NCI-H2029 treated with DMSO at 0.1 percent for 48 hours (cell line): ENCODE measurements around the gene LRIT2.

ENCODE experiments used
- DNase-seq: peaks from one replicate; lab custom pipeline; 2025; lab: John Stamatoyannopoulos, UW

Gene LRIT2

DNA sequence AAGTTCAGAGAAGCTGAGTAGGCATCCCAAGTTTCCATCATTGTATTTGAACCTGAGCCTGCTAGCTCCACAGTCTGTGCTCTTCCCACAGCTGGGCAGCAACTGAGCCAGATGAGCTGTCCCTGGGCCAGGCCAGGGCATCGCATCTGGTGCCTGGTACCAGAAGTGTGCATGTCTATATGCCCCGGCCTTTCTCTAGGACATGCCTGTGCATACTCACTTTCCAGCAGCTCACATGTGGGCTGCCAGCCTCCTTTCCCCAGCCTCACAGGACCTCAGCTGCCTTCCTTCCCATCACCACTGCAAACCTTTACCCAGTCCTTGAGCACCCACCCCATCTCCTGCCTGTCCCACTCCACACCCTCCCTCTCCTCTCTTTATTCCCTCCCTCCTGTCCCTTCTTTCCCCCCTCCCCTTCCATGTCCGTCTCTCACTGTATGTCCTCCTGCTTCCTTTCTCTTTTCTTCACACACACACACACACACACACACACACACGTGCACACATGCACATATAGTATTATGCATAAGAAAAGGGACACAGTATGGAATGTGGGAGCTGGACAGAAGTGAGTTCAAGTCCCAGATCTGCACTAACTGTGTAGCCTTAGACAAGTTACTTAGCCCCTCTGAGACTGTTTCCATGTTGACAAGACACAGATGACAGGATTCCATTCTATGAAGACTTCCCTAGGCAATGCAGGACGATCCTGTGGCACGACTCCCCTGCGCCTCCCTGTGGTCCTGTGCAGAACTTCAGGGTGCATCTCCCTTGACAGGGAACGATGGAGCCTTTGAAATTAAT is 20.1 kb downstream of the LRIT2 start:
- DNase-seq, result peak; percentile 12

DNA sequence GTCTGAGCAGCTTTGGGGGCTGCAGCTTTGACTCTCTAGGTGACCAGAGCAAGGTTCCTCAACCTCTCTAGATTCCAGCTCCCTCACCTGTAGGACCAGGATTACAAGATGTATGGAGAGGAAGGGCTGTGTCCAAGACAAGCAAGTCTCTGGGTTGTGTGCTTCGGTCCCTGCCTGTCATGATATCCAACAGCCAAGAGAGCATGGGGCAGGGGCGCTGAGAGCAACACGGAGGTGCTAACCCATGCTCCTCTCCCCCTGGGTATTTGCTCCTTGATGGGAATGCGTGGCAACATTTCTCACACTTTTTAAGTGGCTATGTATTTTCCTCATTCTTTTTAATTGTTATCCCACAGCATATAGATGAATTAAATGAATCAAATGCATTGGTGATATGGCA is 20.7 kb downstream of the LRIT2 start:
- no peak for DNase-seq

- no peak for DNase-seq
These were observed 21.2 kb downstream of the LRIT2 start for GRCh38 chr10:84204122-84204521.

DNA sequence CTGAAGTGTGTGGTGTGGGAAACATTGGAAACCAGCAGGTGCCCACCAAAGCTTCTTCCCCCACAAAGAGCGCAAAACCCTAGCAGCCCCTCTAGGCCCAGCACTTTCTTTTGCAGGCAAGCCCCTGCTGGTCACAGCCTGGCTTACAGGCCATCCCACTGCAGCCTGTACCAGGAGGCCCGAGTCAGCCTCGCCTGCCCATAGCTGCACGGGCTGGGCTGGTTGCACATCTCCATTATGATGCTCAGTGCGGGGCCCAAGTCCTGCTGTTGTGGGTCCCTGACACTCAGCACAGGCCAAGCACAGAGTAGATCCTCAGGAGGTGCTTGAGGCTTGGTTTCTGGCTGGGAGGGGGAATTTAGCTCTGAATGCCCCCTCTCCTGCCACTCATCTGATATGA is 23.0 kb downstream of the LRIT2 start:
- DNase-seq, result no peak

GRCh38 chr10:84201682-84202081 is 23.7 kb downstream of the LRIT2 start:
- DNase-seq, result no peak

DNA sequence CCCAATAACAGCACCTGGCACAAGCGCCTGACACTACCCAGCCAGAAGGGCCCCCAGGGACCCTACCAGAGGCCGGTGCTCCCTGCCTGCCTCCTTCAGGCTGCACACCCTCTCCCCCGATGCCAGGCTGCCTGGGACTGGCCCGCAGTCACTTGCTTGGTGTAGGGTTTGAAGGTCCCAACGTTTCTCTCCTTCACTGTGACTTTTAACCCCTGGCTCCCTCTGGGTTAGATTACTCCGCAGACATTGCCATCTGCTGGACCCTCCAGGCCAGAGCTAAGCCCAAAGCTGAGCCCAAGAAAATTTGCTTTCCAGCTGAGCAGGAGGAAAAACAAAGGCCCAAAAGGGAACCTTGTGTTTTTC is 24.1 kb downstream of the LRIT2 start:
- no peak for DNase-seq

DNA sequence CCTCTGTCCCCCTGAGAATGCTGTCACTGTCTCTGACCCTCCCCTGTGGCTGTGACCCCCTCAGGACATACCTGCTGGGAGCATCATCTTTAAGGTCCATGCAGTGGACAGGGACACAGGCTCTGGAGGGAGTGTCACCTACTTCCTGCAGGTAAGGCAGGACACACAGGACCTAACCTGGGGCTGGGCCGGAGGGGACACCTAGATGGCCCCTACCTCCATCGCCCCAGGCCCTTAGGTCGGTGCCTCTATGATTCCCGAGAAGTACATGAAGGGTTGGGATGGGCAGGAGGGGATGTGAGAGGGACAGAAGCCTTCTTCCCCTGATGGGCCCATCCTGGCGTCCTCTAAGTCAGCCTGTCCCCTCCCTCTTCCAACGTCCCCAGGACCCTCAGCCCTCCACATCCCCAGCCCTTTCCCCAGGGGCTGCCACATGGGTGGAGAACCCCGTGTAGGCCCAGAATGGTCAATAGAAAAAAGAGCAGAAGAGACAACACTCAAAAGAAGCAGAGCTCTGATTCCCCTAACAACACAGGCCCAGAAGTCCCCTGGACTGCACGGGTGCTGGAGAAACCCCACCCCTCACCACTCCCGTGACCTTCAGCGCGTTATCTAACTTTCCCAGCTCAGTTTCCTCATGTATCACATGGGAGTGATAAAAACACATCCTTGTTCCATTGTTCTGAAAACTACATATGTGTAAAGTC is 24.7 kb downstream of the LRIT2 start:
- no peak for DNase-seq

GRCh38 chr10:84198206-84198915 is 27.0 kb downstream of the LRIT2 start:
- no peak for DNase-seq

DNA sequence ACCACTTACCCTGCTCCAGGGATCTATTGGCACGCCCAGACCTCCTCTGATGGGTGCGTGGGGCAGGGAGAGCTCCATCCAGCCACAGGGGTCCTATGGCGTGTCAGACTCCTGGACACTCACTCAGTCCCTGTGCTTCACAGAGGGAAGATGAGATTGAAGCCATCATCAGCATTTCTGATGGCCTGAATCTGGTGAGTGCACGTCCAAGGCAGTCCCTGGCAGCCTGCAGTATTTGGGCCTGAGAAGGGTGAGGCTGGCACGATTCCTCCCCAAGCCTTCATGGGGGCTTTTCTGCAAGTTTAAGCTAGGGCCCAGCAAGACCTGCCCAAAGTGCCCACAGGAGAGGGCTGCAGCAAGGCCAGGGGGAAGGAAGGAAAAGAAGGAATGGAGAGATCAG is 27.7 kb downstream of the LRIT2 start:
- DNase-seq, result no peak

GRCh38 chr10:84196941-84197340 is 28.4 kb downstream of the LRIT2 start:
- DNase-seq, result no peak

GRCh38 chr10:84196083-84196482 is 29.3 kb downstream of the LRIT2 start:
- DNase-seq, result no peak

- no peak for DNase-seq
These were observed 30.1 kb downstream of the LRIT2 start for GRCh38 chr10:84195044-84195830.

GRCh38 chr10:84194424-84195043 is 30.8 kb downstream of the LRIT2 start, which contains the start of gene CDHR1:
Gene CDHR1 (plus strand): TSS chr10:84194537. CDS start chr10:84194761, 224 bp downstream.
- no peak for DNase-seq

GRCh38 chr10:84193846-84194423 is 31.4 kb downstream of the LRIT2 start:
- DNase-seq, result no peak

- DNase-seq, result no peak
These were observed 32.0 kb downstream of the LRIT2 start for GRCh38 chr10:84193327-84193726.

- DNase-seq, result no peak
These were observed 34.2 kb downstream of the LRIT2 start for GRCh38 chr10:84191106-84191505.

DNA sequence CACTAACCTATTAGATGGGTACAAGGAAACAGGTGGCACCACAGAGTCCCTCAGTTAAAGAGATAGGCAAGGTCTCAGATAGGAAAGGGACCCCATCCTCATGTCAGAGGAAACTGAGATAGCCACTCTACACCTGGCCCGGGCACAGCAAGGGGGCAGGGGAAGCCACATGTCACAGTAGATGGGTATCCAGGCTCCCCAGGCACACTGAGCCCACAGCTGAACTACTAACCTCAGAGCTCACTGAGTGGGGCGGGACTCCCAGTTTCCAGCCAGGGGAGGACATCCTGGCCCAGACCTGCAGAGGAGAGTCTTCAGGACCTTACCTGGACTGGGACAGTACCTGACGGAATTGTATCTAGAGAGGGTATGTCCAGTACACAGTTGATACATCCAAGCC is 34.7 kb downstream of the LRIT2 start:
- DNase-seq, result no peak

- DNase-seq, result no peak
These were observed 36.5 kb downstream of the LRIT2 start for GRCh38 chr10:84188815-84189214.

DNA sequence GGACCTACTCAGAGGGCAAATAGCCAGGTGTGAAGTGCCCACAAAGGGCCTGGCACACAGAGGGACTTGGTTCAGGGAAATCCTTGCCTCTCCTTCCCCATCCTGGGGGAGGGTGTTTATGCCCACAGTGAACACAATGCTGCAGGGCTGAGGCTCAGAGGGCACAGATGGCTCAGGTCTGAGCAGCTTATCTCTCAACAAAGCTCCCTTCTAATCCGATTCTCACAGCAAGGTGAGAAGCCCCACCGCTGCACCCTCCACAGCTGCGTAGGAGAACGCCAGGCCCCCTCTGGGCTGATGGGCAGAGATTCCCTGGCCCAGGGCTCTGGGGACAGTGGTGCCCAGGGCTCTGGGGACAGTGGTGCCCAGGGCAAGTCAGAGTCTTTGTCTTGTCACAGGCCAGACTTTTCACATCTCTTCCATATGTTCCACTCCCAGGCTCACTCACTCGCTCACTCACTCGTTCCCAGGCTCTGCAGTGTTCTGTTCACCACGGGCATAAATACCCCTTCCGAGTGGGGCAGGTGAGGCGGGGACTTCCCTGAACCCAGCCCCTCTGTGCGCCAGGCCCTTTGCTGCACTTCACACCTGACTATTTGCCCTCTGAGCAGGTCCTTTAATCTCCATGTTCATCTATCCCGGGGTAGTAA is 39.7 kb downstream of the LRIT2 start:
- DNase-seq, result no peak

- DNase-seq, result no peak
These were observed 40.8 kb downstream of the LRIT2 start for GRCh38 chr10:84184517-84184916.

GRCh38 chr10:84181631-84182030 is 43.7 kb downstream of the LRIT2 start:
- no peak for DNase-seq
